Cerebellar nuclear complex (tissue), 1 donor: ENCODE measurements around the gene ZNF23.

ENCODE experiments used
- DNase-seq, 2 experiments: peaks; one replicate each; lab custom pipeline; 2025; lab: John Stamatoyannopoulos, UW

ZNF23 gene

GRCh38 chr16:71426069-71426879 lies 35.8 kb downstream of the ZNF23 start:
- DNase-seq = no peak

- no peak for DNase-seq
Observed at GRCh38 chr16:71425746-71426068, 36.3 kb downstream of the ZNF23 start.

GRCh38 chr16:71424626-71425025 lies 37.4 kb downstream of the ZNF23 start:
- no peak for DNase-seq

GRCh38 chr16:71423865-71424264 lies 38.2 kb downstream of the ZNF23 start:
- DNase-seq = no peak

GRCh38 chr16:71423016-71423415 lies 39.0 kb downstream of the ZNF23 start:
- no peak for DNase-seq

GRCh38 chr16:71421911-71422310 lies 40.1 kb downstream of the ZNF23 start:
- no peak for DNase-seq

- no peak for DNase-seq
Observed at GRCh38 chr16:71414038-71414437, 48.0 kb downstream of the ZNF23 start.

GRCh38 chr16:71413341-71413740 lies 48.7 kb downstream of the ZNF23 start:
- DNase-seq = no peak

GRCh38 chr16:71412270-71413160 lies 49.5 kb downstream of the ZNF23 start:
- peak in 1 of 2 experiments; percentile 13 for DNase-seq

- no peak for DNase-seq
Observed at GRCh38 chr16:71410146-71410545, 51.9 kb downstream of the ZNF23 start.

GRCh38 chr16:71409011-71409775 lies 52.9 kb downstream of the ZNF23 start:
- no peak for DNase-seq

- no peak for DNase-seq
Observed at GRCh38 chr16:71408536-71408935, 53.5 kb downstream of the ZNF23 start.

GRCh38 chr16:71407731-71408130 lies 54.3 kb downstream of the ZNF23 start:
- no peak for DNase-seq

GRCh38 chr16:71406724-71407123 lies 55.3 kb downstream of the ZNF23 start:
- no peak for DNase-seq

- no peak for DNase-seq
Observed at GRCh38 chr16:71406316-71406715, 55.7 kb downstream of the ZNF23 start.

- DNase-seq = no peak
Observed at GRCh38 chr16:71404364-71404763, 57.7 kb downstream of the ZNF23 start.

GRCh38 chr16:71402674-71403073 lies 59.4 kb downstream of the ZNF23 start:
- DNase-seq = no peak

GRCh38 chr16:71402007-71402406 lies 60.0 kb downstream of the ZNF23 start:
- no peak for DNase-seq

- no peak for DNase-seq
Observed at GRCh38 chr16:71399801-71400563, 62.1 kb downstream of the ZNF23 start.
